ENCODE data around the gene SLC22A23.

SLC22A23 gene

DNA sequence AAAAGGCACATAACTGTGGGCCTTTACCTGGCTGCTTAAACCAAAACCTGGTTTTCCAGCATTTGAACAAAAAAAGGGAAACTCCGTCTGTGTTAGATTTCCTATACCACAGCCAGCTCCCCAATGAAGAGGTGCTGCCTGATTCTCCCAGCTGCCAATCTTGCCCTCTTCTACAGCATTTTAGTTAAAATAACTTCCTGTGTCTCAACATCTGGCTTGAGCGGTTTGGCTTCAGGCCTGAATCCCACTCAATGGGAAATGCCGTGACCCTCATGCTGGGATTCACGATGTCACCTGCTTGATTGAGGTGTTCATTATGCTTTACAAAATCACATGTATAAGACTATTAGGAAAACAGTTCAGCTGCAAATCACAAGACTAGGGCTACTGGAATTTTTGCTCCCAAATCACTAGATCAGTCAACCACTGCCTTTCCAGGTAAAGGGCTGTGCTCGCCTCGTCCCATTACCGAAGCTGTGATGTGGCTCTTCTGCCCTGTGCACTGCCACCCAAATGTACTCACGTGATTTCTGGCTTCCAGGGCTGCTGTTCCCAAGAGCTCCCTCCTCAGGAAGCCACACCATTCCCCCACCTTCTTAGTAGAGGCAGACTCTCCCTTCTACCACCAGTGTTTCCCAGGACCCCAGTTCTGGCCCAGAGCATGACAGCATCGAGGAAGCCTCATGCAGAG is 103.5 kb downstream of the SLC22A23 start:
- intact Hi-C loops (cut with DNase I): no loop called here

DNA sequence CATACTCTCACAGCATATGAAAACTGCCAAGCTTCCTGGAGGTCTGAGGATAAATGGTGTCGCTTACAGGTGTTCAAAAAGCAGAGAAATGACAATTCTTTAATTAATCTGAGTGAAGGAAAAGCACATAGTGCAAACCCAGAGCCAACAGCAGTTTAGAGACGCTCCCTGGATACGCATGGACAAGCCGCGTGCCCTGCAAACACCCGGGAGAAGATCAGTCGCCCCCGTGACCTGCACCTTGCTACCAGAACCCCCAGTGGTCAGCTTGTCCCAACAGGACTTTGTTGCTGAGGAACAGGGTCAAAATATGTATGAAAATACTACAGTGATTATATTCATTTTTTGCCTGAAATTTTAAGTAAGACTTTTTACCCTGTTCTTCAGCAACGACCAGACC is 104.2 kb downstream of the SLC22A23 start:
- intact Hi-C loops (cut with DNase I): no loop called here
- no peak for DNase-seq

More for the DNA sequence above, 103.5 kb downstream of the SLC22A23 start:
- no peak for DNase-seq

DNA sequence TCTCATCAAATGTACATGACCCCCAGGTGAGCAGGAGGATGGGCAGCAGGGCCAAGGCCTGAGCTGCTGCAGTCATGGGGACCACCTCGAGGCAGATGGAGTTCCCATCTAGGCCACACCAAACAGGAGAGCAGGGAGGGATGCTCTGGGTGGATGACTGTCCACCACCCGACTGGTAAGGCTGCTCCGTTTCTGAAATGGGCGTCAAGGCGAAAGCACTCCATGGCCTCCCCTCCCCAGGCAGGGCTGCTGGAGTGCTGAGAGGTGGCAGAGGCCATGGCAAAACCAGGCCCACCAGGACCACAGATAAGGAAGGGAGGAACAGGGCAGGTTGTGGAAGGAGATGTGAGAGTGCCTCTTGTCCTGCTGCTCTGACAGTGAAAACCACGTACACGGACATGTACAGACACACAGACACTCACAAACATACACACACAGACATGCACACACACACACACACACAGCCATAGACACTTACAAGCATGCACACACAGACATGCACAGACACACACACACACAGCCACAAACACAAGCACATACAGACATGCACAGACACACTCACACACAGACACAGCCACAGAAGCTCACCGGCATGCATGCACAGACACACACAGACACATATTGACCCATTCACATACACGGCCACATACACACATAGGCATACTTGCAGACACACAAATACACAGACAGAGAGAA is 104.9 kb downstream of the SLC22A23 start:
- intact Hi-C loops (cut with DNase I): no loop called here
- peak in 1 of 42 donors; percentile 35 for DNase-seq

DNA sequence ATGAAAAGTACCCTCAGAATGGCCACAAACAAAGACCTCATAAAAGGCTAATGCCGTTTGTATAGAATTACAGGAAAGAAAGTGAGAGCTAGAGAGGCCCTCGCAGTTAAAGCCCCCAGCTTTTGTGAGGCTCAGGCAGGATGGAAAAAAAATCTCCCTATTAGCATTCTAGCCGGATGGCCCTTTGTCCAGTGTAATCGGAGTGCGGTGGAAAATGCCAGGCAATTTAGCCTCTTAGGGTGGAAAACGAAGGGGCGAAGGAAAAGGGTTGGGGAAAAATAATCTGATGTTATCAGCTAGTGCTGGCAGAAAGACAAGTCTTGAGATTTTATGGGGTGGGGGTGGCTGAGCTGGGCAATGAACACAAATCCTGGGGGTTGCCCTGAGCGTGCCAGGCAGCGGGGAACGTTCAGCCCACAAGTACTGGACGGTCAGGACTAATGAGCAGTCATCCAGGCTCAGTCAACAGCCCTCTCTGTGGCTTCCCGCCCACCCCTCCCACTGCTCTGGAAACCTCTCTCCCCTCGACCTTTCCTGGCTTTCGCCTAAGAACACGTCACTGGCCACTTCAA is 105.7 kb downstream of the SLC22A23 start:
- intact Hi-C loops (cut with DNase I): no loop called here

DNA sequence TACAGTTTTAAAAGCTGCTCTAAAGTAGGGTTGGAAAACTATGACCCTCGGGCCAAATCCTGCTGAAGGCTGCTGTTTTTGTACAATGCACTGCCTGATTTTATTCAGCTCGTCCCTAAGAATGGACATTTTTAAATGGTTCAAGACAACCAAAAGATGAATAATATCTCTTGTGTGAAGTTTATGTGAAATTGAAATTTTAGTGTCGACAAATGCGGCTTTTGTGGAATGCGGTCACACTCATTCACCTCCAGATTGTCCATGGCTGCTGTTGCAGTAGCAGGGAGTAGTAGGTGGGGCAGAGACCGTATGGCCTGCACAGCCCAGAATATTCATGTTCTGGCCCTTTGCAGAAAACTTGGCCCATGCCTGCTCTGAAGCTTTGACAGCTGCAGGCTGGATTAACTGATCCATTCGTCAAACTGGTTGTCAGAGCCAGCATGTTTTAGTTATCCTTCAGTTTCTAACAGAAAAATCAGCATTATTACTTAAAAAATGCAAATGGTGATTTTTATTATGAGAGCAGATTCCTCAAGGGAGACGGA is 106.5 kb downstream of the SLC22A23 start:
- intact Hi-C loops (cut with DNase I): no loop called here
- peak in 1 of 42 donors; percentile 34 for DNase-seq

More for the DNA sequence above, 105.7 kb downstream of the SLC22A23 start:
- peak in 12 of 42 donors; percentile 35 to 77 (median 56) for DNase-seq

DNA sequence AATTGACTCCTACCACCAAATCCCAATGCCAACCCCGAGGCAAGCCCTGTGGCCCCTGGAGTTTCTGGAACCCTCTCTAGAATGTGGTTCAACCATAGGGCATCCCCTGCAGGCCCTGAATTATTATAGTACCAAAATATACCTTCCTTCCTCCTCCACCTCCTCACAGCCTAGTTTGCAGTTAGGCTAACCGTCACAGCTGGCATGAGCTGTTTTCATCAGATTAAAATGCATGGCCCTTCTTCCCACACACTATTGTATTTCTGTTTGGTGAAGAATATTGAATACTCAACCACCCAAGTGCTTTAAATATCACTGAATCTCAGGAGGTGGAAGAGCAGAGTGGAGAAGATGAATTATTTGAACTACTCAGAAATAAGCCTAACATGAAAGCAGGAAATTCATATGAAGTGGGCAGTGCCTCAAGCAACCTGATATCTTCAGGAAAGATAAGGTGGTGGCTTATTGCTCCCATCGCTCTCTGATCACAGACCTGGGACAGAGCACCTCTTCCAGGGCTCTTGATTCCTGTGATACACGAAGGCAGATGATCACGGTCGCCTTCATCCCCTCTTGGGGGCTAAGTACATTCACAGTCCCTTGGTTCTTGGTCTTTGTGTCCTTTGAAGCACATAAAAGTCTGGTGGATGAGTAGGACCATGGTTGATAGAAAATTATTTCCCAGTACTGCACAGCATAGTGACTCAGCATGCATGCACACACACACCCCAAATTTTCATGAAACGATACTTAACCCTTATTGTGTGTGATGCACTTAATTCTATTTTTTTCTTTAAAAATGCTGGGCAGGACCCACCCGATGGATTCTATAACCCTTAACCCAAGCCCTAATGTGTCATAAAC is 107.2 kb downstream of the SLC22A23 start:
- intact Hi-C loops (cut with DNase I): no loop called here
- DNase-seq: peak in 1 of 42 donors; percentile 70

DNA sequence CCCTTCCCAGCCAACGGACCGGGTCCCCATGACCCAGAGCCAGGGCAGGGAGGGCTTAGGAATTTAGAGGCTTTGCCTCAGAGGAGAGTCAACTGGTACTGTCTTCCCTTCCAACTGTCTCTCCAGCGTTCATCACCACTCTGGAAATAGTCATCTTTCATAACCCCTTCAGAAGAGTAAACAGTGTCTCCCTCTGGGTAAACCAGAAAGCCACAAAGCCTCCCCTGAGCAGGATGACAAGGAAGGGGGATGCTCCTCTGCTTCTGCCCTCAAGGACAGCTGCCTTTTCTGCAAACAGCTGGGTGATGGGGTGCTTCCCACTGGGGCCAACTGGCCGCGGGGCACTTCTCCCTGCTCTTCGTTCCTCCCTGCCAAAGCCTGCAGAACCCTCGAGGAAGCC is 108.0 kb downstream of the SLC22A23 start:
- peak in 1 of 42 donors; percentile 33 for DNase-seq
- intact Hi-C loops (cut with DNase I): no loop called here

DNA sequence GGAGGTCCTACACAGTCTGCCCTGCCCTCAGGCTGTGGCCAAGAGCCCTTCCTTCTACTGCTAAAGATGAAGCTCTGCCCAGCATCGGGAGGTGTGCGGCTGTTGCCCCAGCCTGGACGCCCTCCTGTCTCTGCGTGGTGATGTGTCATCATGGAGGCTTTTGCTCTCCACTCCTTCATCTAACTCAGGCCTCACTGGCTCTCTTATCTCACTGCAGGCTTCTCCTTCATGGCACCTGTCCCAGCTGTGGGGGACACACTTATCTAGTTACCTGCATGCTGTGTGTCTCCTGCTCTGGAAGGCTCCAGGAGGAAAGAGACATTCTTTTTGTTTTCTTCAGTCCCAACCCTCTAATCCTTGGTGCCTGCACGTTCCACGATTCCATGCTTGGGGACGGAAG is 109.0 kb downstream of the SLC22A23 start:
- intact Hi-C loops (cut with DNase I): no loop called here
- DNase-seq: no peak

DNA sequence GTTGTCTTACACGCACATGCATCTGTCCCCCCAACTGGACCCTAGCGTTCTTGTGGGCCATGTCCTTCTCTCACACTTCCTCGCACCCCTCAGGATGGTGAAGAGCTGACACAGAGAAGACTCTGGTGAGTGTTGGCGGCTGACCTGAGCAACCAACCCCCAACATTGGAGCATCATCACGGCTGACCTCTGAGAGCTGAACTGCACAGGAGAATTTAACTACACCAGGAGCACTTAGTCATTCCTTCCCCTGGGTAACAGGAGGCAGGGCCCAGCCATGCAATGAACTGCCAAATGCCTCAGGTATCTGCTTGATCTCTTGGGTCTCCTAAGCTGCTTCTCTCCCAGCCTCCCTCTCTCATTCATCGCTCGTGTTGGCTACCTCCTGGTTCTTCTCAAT is 109.6 kb downstream of the SLC22A23 start:
- intact Hi-C loops (cut with DNase I): no loop called here
- DNase-seq: no peak

DNA sequence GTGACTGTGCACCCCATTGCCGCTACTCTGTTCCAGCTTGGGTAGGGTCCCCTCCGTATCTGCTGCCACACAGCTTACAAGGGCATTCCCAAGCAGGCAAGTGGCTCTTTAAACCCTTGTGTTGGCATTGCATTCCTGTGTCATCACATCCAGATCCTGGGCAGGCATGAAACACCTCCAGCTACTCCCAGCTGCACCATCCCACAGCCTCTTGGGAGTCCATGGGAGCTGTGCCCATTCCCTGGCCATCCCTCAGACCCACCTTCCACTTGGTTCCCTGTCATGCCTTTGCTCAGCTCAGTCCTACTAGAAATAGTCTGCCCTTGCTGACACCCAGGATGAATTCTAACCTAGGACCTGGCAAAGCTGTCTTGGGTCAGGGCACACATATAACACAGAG is 110.4 kb downstream of the SLC22A23 start:
- intact Hi-C loops (cut with DNase I): no loop called here
- DNase-seq: no peak

DNA sequence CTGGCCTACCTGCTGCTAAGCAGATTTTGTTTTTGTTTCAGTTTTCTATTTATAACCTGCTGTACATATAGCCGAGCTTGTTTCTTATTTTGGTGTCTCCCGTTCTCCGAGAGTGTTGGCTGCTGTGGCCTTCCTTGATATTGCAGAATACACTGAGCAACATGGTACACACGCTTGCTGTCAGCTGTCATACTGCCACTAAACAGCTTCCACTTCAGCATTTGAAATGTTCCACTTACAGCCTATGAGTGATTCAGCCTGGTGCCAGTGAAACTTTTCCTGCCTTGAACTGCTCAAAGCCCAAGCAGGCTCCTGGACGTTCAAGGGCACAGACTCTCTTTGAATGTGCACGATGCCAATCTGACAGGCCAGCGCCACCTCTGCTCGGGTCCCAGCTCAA is 111.0 kb downstream of the SLC22A23 start:
- DNase-seq: no peak
- intact Hi-C loops (cut with DNase I): no loop called here

DNA sequence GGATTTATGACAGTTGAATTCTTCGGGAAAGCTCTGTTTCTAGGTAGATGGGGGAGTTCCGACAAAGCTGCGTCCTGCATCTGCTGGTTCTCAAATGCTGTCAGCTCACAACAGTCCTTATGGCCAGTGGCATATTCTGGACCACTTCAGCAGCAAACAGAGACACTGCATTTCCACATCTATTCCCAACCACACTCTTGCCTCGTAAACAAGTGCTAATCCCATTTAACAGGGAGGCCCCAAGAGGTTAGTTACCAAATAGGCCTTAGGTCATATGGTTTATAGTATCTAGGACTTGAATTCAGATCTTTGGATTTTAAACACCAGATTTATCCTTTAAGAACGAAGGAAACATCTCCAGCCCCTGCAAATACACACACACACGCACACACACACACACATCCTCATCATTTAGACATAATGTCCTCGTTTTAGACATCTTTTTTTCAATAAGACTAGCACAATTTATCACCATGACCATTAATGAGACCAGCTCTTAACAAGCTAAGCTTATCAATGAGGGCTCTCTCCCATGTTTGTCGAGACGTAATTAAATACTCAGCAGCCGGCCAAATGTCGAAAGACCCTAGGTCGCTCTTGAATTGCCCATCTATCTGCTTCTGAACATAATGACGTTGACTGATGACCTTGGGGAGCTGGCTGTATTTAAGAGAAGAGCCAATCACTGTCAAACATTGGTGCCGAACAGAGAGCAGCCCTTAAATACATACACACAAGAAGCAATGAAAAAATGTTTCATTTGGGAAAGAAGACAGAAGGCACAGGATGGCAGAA is 113.6 kb downstream of the SLC22A23 start:
- intact Hi-C loops (cut with DNase I): no loop called here
- no peak for DNase-seq

DNA sequence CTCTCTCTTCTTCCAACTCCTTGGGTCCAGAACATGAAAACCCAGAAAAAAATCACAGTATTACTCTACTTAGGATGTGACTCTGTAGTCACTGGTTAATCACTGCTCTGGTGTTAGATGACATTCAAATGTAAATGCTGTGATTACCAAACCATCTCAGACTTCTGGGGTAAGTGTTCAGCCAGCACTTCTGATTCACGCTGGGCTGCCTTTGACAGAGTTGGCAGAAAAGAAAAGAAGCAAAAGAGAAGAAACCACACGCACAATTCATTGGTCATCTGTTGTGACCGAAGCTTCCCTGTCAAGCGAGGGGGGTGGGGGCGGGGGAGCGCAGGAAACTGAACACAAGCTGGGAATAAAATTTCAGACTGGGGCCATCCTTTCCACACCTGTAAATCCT is 115.4 kb downstream of the SLC22A23 start:
- intact Hi-C loops (cut with DNase I): no loop called here
- DNase-seq: peak in 6 of 42 donors; percentile 33 to 77 (median 54)

DNA sequence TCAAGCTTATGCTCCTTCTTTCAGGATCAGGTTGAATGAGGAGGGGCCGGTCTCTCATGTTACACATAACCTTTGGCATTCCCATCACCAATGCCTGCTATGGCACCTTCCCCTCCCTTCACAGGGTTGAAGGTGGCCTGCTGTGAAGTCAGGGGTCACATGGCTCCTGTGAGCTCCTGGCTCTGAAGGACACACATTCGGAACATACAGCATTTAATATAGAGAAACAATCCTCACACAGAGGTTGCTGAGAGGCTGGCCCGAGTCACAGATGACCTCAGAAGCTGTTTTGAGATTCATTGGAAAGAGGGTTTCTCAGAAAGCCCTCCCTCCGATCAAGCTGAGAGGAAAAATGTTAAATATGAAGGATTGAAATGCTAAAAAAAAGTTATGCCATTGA is 116.0 kb downstream of the SLC22A23 start:
- intact Hi-C loops (cut with DNase I): no loop called here
- DNase-seq: peak in 1 of 42 donors; percentile 17

DNA sequence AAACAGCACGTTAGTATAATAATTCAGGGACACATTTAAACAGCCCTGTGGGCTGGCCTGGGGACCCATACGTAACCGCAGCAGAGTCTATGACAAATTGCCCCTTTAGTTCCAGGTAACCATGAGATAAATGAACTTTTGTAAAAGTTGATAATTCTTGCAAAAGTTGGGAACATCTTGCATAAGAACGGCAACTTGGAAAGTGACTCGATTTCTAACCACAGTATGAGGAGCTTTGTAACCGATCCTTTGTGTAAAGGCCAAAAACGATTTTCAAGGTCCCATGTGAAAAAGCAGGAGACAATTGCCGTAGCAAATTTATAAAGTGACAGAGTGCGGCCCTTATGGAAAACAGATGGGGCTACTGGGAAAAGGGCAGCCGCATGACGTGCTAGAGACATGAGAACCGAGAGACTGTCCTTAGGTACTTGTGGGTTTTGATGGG is 116.5 kb downstream of the SLC22A23 start:
- intact Hi-C loops (cut with DNase I): no loop called here
- peak in 1 of 42 donors; percentile 28 for DNase-seq

DNA sequence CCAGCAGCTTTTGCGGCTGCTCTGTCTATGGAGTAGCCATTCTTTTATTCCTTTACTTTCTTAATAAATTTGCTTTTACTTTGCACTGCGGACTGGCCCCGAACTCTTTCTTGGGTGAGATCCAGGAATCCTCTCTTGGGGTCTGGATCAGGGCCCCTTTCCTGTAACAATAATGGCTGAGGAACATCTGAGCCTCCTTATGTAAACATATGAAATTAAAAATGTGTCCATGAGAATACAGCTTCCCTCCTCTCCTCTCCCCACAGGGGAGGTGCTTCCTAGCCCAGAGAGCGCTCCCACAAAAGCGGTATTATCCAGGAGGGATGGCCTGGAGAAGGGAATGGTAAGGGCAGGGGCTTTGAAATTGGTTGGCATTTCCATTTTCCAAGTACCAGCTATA is 117.0 kb downstream of the SLC22A23 start:
- intact Hi-C loops (cut with DNase I): loop anchor here (10.0 kb wide), 1 partner anchor 55 kb away; no protein-coding TSS in a partner anchor

DNA sequence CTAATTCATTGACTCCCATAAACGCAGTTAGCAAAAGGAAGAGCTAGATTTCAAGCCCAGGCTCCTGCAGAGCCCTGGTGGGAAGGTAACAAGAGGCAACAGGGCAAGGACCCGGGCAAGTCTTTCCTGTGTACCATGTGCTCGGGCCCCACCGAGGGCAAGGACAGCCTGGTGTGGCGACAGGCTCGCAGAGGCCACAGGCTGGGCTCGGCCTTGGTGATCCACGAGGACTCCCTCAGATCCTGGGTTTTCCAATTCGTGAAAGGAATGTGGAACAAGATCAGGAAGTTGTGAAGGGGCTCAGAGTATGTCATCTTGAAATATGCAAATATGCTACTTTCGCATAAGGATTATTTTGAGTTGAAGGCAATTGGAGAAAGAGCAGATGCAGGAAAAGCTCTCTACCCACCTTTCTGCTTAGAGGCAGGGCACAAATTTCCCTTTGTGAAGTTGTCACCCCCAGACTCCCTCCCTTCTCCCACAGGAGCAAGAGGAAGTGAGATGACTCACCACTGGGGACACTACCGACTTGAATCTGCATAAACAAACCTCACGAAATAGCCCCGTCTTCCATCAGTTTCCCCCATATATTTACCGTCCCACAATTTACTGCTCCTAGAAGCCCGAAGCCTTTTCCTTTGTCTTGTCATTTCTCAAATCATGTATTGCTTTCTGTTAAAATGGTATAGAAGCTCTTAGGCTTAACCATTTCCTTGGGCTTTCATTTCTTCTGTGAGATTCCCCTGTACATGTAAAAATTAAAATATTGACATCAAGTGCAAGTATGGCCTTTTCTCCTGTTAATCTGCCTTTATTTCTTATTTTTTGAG is 119.1 kb downstream of the SLC22A23 start:
- intact Hi-C loops (cut with DNase I): loop anchor here (10.0 kb wide), 1 partner anchor 53 kb away; no protein-coding TSS in a partner anchor
- DNase-seq: peak in 5 of 42 donors; percentile 33 to 74 (median 59)

More for the DNA sequence above, 117.0 kb downstream of the SLC22A23 start:
- DNase-seq: peak in 1 of 42 donors; percentile 23
